Left cardiac atrium (tissue), 4 donors: ENCODE results near the gene OTOP3. TPM values are rescaled to one million over a fixed set of nuclear protein-coding genes. Genes with fewer than 3 reads are reported as not detected.
A peak's percentile ranks its signal among the peaks of the same experiment; 100 is the strongest.
"Not testable (repeated sequence)": the region's sequence is repeated elsewhere in the genome, so short reads cannot be mapped to it uniquely, and the experiment has no call there.

ENCODE experiments used
- ATAC-seq, 2 donors: fragments of 200-7000 bp; cut with Tn5 transposase; one replicate each; pipeline ENCODE4 v1.9.1; 2020; ENCODE audit warnings: mild to moderate bottlenecking in 2 of 2, moderate library complexity in 2 of 2
- DNase-seq: peaks from one replicate; pipeline ENCODE4 v3.0.0-alpha.2; 2020
- intact Hi-C, 2 donors: fragments of 100-400 bp; cut with DNase I; formaldehyde crosslinking; loops; one replicate each; pipeline versions ENCODE4 v1.14.1 to v1.15.1; 2022 to 2023
- total RNA-seq, 2 donors: library from RNA; stranded (reverse); fragmentation: NEBNext Ultra II Directional; extraction: Animal tissue kit (Norgen Biotek cat#: 25700); gene quantifications; one replicate each; pipeline ENCODE4 v1.2.1, GENCODE V29; 2021
- donor health status: DM: no; HTN: yes; CAD: no.
- donor health status: DM: no; HTN: yes; CAD: no; lungs with severe emphysema.
- donor health status: DM: yes; HTN: yes; CAD: no.
- donor health status: Dilated cardiomyopathy.

The OTOP3 gene
- total RNA-seq, 2 donors from 2014 or later: not detected

DNA sequence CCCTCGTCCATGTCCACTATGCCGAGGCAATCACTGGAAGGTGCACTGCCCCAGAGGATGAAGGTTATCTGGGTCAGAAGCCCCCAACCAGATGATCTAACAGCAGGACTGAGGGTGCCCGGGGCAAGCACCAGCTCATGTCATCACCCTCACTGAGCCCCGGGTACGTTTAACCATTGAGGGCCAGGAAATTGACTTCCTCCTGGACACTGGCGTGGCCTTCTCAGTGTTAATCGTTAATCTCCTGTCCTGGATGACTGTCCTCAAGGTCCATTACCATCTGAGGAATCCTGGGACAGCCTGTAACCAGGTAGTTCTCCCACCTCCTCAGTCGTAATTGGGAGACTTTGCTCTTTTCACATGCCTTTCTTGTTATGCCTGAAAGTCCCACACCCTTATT lies 24.3 kb upstream of the OTOP3 start:
- ATAC-seq, DNase-seq, intact Hi-C loops: not testable (repeated sequence)

DNA sequence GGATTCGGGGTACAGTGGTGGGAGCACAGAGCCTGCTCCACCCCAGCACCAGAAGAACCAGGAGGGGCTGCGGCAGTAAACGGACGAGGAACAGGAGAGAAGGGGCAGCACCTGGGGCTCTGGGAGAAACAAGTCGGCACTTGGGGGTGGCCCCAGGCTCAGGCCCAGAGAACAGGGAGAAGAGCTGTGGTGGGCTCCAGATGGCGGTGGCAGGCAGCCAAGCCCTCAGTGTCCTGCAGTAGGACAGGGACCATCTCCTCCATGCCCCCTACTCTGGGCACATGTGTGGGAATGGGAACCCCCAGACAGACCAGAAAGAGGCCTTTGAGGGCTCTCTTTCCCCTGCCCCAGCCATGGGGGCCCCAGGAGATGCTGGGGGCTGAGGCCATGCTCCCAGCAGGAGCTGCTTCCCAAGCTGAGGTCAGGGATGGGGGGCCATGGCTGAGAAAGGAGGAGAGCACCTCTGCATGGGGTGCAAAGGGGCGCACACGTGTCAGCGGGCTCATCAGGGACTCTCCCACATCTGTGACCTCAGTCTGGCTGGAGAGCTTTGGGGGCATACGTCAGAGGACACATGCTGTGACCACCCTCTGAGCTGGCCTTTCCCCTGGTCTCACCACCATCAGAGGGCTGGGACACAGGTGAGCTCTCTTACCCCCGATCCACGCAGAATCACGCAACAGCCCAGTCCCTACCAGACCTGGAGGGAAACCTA lies 19.4 kb upstream of the OTOP3 start:
- intact Hi-C loops: no loop called here
- no peak for ATAC-seq
- no peak for DNase-seq

DNA sequence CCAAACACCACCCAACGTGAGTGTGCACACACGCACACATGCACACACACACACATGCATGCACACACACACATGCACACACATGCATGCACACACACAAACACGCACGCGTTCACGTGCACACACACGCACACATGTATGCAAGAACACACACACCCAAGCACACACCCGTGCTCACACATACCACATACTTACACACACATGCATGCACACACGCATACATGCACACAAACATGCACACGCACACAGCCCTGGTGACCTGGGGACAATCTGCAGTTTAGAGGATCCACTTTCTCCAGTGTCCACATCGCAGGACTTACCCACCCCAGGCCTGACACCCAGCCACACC lies 18.9 kb upstream of the OTOP3 start:
- intact Hi-C loops: no loop called here
- ATAC-seq (no peak), DNase-seq (no peak)

DNA sequence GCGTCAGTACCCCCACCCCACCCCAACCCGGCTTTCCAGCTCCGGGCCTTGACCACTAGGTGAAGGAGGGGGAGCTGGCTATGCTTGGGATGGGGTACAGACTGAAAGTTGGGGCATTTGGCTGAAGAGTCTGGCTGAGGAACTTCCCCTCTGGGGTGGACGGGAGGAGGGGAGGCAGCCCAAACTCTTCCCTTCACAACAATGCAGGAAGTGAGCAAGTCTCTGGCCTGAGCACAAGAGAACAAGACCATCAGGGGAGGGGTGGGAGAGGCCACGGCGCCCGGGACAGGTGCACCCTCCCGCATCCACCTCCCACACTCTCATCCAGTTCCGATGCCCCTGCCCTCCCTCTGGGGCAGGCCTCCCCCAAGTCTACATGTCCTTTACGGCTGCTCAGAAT lies 18.3 kb upstream of the OTOP3 start:
- intact Hi-C loops: no loop called here
- DNase-seq (no peak), ATAC-seq (peak in 1 of 2 donors; percentile 11)

DNA sequence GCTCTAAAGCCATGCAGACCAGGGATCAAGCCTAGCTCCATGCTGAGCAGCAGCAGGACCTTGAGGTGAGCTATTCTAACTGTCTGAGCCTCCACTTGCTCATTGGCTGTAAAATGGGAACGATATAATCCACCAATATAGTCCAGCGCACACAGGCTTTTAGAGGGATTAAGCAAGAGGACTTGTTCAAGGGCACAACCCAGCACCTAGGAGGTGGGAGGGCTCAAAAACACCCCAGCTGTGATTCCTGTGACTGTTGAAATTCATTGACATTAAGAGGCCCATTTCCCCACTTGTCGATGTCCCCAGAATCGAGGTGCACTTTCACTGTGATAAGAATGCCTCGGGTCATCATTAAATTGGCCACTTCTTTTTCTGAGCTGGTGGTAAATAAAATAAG lies 16.8 kb upstream of the OTOP3 start:
- intact Hi-C loops: no loop called here
- DNase-seq: no peak

DNA sequence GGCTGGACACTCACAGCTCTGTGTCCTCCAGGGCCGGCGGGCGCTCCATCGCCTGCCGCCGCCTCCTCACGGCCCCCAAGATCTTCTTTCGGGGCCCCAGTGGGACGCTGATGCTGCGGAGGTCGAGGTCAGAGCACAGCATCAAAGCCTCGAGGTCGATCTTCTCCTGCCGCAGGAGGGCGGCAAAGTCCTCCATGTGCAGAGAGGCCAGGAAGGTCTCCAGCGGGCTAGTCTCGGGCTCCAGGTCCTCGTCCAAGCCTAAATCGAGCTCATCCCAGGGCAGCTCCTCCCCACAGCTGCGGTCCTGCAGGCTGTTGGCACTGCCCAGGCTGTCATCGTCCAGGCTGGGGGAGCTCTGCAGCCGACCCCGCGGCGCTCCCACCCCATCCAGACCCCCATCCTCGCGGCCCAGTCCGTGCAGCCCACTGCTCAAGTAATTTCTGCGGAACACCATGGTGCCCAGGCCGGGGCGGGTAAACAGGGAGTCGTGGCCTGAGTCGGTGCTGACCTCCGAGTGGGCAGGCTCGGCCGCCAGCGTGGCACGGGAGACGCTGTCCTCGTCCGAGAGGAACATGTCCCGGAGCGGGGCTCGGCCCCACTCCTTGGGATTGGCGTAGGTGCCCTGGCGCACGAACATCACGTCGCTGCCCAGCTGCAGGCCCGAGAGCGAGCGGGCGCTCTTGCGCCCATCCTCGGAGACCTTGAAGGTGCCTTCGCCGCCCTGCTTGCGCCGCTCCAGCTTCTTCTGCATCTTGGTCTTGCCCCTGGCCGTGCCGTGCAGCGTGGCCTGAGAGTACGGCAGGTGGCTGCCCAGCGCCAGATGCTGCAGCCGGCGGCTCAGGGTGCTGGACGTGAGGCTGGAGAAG lies 16.0 kb upstream of the OTOP3 start:
- intact Hi-C loops: no loop called here
- ATAC-seq (no peak), DNase-seq (no peak)

More for the DNA sequence above, 16.8 kb upstream of the OTOP3 start:
- no peak for ATAC-seq

DNA sequence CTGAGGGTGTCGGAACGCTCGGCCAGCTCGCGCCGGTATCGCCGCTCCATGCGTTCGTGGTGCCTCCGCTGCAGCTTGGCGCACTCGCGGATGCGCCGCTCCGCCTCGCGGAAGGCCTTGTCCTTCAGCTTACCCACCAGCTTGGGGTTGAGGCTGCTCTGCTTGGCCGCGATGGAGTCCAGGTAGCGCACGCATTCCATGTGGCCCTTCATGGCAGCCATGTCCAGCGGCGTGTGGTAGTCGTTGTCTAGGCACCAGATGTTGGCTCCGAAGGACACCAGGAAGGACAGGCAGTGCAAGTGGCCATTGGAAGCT lies 15.4 kb upstream of the OTOP3 start:
- ATAC-seq (no peak), DNase-seq (no peak)
- intact Hi-C loops: no loop called here

DNA sequence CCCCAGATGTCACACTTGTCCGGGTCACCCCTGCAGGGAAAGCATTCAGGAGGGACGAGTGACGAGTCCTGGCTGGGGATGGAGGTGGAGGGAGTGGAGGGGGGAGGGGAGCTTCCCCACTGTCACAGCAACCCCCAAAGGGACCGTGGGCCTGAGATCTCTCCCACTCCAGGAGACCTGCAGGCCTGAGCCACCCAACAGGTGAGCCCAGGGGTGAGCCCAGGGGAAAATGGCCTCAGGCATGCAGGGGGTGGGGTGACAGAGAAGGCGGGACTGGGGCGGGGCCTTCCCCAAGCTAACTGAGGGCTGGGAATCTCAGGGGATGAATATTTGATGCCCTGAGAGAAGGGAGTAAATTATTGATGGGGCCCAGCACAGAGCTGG lies 15.1 kb upstream of the OTOP3 start:
- no peak for DNase-seq
- peak in 1 of 2 donors; percentile 2 for ATAC-seq
- intact Hi-C loops: no loop called here

DNA sequence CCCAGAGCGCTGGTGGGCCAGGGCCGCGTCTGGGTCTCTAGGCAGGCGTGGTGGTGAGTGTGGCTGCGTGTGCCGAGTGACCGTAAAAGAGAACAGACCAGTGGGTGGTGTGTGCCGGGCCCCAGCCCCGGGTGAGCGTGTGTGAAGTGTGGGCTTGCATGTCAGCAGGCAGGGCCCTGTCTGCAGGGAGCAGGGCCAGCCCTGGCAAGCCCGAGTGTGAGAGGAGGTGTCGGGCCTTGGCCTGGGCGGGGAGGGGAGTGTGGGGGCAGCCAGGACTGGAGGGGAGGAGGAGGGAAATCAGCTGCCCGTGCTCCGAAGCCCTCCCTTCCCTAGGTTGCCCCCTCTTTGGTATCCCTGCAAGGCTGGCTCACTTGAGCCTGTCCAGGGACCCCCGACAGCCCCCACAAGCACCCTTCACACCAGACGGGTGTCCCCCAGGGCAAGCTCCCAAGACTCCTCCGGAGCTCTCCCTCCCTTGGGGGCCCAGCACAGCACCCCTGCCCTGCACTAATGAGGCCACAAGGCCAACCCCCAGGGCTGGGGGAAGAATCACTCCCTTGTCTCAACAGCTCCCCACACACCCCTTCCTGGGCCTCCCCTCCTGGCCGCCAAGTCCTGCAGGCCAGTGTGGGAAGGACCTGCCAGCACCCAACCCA lies 14.5 kb upstream of the OTOP3 start:
- DNase-seq: no peak
- ATAC-seq: peak; percentile 33 to 78
- intact Hi-C loops: no loop called here

DNA sequence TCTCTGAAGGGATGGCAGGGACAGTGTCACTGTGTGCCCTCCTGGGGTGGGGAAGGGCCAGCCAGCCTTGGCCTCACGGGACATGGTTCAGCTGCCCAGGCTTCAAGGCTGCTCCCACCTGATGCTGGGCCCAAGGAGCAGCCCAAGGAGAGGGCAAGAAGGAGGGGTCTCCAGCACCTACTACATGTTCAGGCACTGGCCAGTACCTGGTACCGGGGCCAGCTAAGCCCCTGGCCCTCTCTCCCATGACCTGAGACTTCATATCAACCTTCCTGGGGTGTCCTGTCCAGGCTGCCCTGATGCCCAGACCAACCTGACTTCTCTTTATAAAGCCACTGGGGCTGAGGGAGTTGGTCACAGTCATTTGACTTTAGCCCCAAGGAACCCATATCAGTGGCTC lies 13.9 kb upstream of the OTOP3 start:
- DNase-seq (no peak), ATAC-seq (no peak)
- intact Hi-C loops: no loop called here

DNA sequence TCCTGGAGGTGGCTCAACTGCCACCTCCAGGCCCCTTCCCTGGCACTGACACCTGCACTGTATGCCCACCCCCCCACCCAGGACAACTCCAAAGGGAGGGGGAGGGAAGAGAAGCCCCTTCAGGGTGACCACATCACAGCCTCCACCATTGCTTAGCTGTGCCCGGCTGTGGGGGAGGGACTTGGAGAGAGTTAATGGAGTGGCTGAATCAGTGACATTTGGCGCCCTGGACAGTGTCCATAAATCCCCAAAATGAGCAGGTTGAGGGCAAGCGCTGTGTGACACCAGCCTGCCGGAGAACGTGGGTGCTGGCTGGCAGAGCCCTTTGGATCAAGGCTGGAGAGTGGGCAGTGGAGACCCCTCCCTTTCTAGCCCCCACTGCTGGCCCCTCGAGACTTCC lies 13.5 kb upstream of the OTOP3 start:
- intact Hi-C loops: no loop called here
- no peak for DNase-seq
- no peak for ATAC-seq

DNA sequence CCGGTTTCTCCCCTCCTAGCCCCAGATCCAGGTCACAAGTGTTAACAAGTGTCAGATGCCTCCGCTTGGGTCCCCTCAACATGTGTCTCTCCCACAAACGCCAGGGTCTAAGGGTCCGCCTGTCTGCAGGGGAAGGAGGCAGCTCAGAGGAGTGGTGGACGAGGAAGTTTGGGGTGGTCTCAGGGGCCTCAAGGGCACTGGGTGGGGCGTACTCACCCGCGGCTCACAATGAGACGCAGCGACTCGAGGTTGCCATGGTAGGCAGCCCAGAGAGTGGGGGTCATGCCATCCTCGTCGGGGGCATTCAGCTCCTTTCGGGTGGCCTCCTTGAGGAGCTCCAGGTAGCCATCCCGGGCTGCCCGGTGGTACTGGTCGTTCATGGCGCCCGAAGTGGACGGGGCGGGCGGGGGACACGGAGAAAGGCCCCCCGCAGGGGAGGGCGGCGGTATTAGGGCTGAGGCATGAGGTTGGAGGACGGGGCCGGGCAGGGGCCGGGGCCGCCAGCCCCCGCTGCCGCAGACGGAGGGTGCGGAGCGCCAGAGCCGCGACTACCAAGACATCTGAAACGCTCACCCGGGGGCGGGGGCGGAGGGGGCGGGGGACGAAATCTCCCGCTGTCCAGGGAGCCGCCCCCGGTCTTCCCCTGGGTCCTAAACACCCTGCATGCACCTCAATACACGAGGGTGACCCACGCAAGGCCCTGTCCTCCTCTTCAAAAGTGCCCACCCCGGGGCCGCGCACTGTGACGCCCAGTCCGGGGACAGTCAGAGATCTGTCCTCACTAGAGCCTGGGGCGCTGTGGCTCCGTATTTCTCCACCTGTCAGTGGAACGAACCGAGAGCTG lies 12.8 kb upstream of the OTOP3 start, which contains the start of gene USH1G:
Gene USH1G, minus strand, starts transcription at position 562 of the 844 bp plus-strand sequence. Its CDS starts 182 bp downstream, at position 380.
- ATAC-seq (peak; percentile 4 to 19), DNase-seq (no peak)
- intact Hi-C loops: loop anchor here in 1 of 2 donors (1.0 kb wide), 1 partner anchor 35 kb away; no protein-coding TSS in a partner anchor

DNA sequence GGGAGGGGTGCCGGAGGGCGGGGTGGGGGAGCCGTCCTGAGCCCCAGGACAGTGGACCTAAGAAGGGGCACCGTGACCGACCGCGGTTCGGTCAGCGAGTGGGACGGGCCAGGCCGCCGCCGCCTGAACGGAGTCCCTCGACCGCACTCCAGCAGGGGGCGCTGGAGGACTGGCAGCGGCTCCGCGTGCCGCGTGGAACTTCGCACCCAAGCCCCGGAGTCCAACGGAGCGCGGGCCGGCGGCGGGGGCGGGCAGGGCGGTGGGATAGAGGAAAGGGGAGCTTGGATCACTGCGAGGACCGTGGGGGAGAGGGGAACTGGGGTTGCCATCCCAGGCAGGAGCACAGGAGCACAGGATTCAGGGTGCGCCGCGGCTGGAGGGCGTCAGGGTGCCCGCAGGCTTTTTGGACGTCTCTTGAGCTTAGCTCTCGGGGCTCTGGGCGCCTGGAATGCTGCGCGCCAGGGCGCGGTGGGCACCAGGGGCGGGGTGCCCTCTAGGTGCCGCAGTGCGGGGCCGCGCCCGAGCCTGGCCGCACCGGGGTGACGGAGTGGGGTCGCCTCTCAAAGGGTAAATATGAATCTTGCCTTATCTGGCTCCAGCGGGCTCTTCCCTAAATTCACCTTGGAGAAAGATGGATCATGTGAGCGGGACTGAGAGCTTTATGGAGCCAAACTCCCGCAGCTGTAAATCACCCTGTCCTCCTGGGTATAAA lies 12.0 kb upstream of the OTOP3 start:
- intact Hi-C loops: loop anchor here in 1 of 2 donors (1.0 kb wide), 1 partner anchor 35 kb away; no protein-coding TSS in a partner anchor
- peak; percentile 41 to 70 for ATAC-seq
- peak; percentile 82 for DNase-seq

DNA sequence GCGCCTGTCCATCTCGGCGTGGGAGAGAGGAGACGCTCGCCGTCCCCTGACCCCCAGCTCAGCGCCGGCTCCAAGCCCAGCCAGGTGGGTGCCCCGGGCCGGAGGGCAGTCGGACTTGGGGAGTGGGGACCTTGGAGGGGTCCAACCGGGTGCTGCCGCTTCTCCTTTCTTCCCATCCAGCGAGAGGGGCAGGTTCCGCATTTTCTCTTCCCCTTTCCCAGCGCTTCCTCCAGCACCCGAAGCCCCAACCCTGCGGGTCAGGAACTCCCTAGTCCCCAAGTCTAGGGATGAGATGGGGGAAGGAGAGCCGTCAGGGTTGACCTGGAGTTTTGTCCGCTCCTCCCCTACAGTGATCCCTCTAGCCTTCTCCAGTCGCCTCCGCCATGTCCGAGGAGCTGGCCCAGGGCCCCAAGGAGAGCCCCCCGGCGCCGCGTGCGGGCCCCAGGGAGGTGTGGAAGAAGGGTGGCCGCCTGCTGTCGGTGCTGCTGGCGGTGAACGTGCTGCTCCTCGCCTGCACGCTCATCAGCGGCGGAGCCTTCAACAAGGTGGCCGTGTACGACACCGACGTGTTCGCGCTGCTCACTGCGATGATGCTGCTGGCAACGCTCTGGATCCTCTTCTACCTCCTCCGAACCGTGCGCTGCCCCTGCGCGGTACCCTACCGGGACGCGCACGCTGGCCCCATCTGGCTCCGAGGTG lies 11.3 kb upstream of the OTOP3 start, which contains the start of gene OTOP2:
Gene OTOP2, plus strand, starts transcription at position 24 of the 699 bp plus-strand sequence. Its CDS starts 360 bp downstream, at position 384.
- DNase-seq (no peak), ATAC-seq (peak in 1 of 2 donors; percentile 24)
- intact Hi-C loops: no loop called here

DNA sequence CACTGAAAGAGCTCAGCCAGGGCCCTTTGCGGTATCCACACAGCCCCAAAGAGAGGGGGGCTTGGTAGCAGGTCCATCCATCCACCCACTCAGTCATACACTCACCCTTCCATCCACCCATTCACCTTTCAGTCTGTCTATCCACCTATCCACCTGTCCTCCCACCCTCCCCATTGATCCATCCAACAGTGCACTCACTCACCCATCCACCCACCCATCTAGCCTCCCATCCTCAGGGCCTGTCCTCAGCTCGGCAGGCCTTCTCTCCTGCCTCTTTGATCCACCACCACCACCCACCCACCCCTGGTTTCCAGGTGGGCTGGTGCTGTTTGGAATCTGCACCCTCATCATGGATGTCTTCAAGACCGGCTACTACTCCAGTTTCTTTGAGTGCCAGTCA lies 10.5 kb upstream of the OTOP3 start:
- intact Hi-C loops: no loop called here
- ATAC-seq (no peak), DNase-seq (no peak)

DNA sequence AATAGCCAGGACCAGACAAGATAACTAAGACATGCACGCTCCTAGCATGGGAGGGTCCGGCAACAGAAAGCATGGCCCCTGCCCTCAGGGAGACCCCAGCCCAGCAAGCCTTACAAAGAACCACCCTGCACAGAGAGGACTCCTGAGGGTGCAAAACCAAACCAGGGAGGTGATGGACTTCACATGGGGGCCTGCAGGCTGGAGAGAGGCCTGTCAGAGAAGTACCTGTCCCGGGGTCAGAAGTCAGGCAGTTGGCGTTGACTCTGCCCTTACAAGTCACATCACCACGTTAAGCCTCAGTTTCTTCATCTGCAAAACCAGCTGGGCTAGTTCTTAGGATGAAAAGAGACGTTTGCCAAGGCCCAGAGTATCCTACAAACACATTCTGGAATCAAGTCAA lies 6.9 kb upstream of the OTOP3 start:
- no peak for DNase-seq
- no peak for ATAC-seq
- intact Hi-C loops: no loop called here

DNA sequence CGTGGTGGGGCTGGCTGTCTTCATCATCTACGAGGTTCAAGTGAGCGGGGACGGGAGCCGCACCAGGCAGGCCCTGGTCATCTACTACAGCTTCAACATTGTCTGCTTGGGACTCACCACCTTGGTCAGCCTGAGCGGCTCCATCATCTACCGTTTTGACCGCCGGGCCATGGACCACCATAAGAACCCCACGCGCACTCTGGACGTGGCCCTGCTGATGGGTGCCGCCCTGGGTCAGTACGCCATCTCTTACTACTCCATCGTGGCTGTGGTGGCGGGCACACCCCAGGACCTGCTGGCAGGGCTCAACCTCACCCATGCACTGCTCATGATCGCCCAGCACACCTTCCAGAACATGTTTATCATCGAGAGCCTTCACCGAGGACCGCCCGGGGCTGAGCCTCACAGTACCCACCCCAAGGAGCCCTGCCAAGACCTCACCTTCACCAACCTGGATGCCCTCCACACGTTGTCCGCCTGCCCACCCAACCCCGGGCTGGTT lies 5.1 kb upstream of the OTOP3 start:
- intact Hi-C loops: no loop called here
- ATAC-seq: no peak
- no peak for DNase-seq

DNA sequence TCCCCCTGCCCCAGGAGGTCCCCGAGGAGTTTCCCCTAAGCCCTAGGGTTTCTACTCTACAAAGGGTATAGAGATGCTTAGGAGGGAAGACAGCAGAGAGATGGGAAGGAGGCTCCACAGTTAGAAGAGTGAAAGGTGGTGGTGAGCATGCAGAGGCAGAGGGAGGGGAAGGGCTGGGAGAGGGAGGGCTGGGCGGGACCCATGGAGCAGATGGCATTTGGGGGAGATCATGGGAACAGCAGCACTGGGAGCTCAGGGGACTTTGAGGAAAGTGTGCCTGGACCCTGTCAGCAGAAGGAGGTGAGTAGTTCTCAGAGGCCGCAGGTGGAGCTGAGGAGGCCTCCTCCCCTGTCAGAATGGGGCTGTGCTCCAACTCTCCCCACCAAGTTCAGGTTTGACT lies 650 bp upstream of the OTOP3 start:
- intact Hi-C loops: no loop called here
- no peak for DNase-seq

More for the DNA sequence above, 650 bp upstream of the OTOP3 start:
- no peak for ATAC-seq
